CD14-positive monocyte (primary cell): ENCODE measurements around the gene HOXA2. TPM values are rescaled to one million over a fixed set of nuclear protein-coding genes. Genes with fewer than 3 reads are reported as not detected.

Source experiments
- DNase-seq, 3 donors: peaks; one replicate each; pipeline ENCODE4 v3.0.0-alpha.2; 2011 to 2022
- H2AFZ ChIP-seq: 2 replicates; pipeline ENCODE4 v1.6.0; 2012; ENCODE audit warnings: mild to moderate bottlenecking, low read depth, low read length, inconsistent platforms; ENCODE audit not compliant: insufficient read depth, poor library complexity, severe bottlenecking
- H3K27ac ChIP-seq, 2 donors: 1 replicate in 1 of 2; 2 replicates in 1 of 2; pipeline ENCODE4 v1.5.1; 2012 to 2013; ENCODE audit warnings: low read length in 2 of 2, control low read depth in 1 of 2, inconsistent platforms in 1 of 2, low read depth in 1 of 2, mild to moderate bottlenecking in 1 of 2
- H3K27me3 ChIP-seq, 2 donors: one replicate each; pipeline versions ENCODE4 v1.6.0 to v1.6.1; 2011 to 2013; ENCODE audit warnings: low read length in 2 of 2; ENCODE audit not compliant: control insufficient read depth in 2 of 2, insufficient read depth in 2 of 2
- H3K36me3 ChIP-seq, 2 donors: replicated peaks in 1 of 2; 1 replicate in 1 of 2; 2 replicates in 1 of 2; pipeline versions ENCODE4 v1.5.1 to v1.6.1; 2012 to 2013; ENCODE audit warnings: low read length in 2 of 2, control low read depth in 1 of 2, inconsistent platforms in 1 of 2, mild to moderate bottlenecking in 1 of 2; ENCODE audit not compliant: insufficient read depth in 2 of 2, control insufficient read depth in 1 of 2
- H3K4me1 ChIP-seq, 2 donors: 1 replicate in 1 of 2; 2 replicates in 1 of 2; pipeline versions ENCODE4 v1.5.1 to v1.6.1; 2012 to 2013; ENCODE audit warnings: low read length in 2 of 2, control low read depth in 1 of 2, inconsistent platforms in 1 of 2, mild to moderate bottlenecking in 1 of 2, moderate library complexity in 1 of 2; ENCODE audit not compliant: insufficient read depth in 2 of 2, control insufficient read depth in 1 of 2
- H3K4me2 ChIP-seq: replicated peaks from 2 replicates; pipeline ENCODE3; 2012; ENCODE audit warnings: low read length, moderate library complexity, mild to moderate bottlenecking; ENCODE audit not compliant: poor library complexity, severe bottlenecking; ENCODE audit errors: extremely low read depth
- H3K4me3 ChIP-seq, 3 experiments: fragments of 200-600 bp in 1 of 3; sonication (generic) in 1 of 3; replicated peaks in 1 of 3; 1 replicate in 2 of 3; 2 replicates in 1 of 3; pipeline ENCODE4 v1.5.1; 2011 to 2013; ENCODE audit warnings: low read length in 3 of 3, mild to moderate bottlenecking in 3 of 3, control low read depth in 2 of 3, low read depth in 2 of 3, inconsistent platforms in 1 of 3, moderate library complexity in 1 of 3
- H3K79me2 ChIP-seq: 2 replicates; pipeline ENCODE4 v1.6.0; 2012; ENCODE audit warnings: mild to moderate bottlenecking, control low read depth, inconsistent platforms, low read length, moderate library complexity; ENCODE audit not compliant: insufficient read depth
- H3K9ac ChIP-seq: 2 replicates; pipeline ENCODE4 v1.6.0; 2017; ENCODE audit warnings: low read length, mild to moderate bottlenecking; ENCODE audit not compliant: insufficient read depth, poor library complexity, severe bottlenecking
- H3K9me3 ChIP-seq, 2 donors: replicated peaks in 1 of 2; 1 replicate in 1 of 2; 2 replicates in 1 of 2; pipeline versions ENCODE4 v1.5.1 to v1.6.1; 2012 to 2013; ENCODE audit warnings: low read length in 2 of 2, control low read depth in 1 of 2; ENCODE audit not compliant: control insufficient read depth in 1 of 2, insufficient read depth in 1 of 2
- H4K20me1 ChIP-seq: 2 replicates; pipeline ENCODE4 v1.6.0; 2012; ENCODE audit warnings: mild to moderate bottlenecking, low read length, control low read depth, moderate library complexity; ENCODE audit not compliant: insufficient read depth
- H3K27ac Mint-ChIP-seq, 7 donors: one replicate each; pipeline ENCODE4 v1.8.0; 2020; ENCODE audit warnings: mild to moderate bottlenecking in 7 of 7, mixed read lengths in 7 of 7, moderate library complexity in 6 of 7, inconsistent platforms in 2 of 7
- H3K27me3 Mint-ChIP-seq, 3 donors: one replicate each; pipeline ENCODE4 v1.8.0; 2021 to 2022; ENCODE audit warnings: low read depth in 3 of 3, mild to moderate bottlenecking in 3 of 3, mixed read lengths in 3 of 3, moderate library complexity in 3 of 3, inconsistent platforms in 1 of 3
- H3K36me3 Mint-ChIP-seq, 2 donors: one replicate each; pipeline ENCODE4 v1.8.0; 2020; ENCODE audit warnings: mixed read lengths in 2 of 2, inconsistent platforms in 1 of 2, mild to moderate bottlenecking in 1 of 2
- H3K4me1 Mint-ChIP-seq: one replicate; pipeline ENCODE4 v1.8.0; 2020; ENCODE audit warnings: mild to moderate bottlenecking, mixed read lengths
- H3K4me3 Mint-ChIP-seq, 2 donors: one replicate each; pipeline ENCODE4 v1.8.0; 2020; ENCODE audit warnings: mild to moderate bottlenecking in 2 of 2, mixed read lengths in 2 of 2, moderate library complexity in 1 of 2
- H3K9me3 Mint-ChIP-seq, 7 donors: one replicate each; pipeline ENCODE4 v1.8.0; 2020 to 2022; ENCODE audit warnings: mixed read lengths in 7 of 7, mild to moderate bottlenecking in 6 of 7, moderate library complexity in 6 of 7, inconsistent platforms in 2 of 7
- WGBS: methylation state at CpG from one replicate; pipeline ENCODE4 v1.1.5; 2013; ENCODE audit warnings: missing lambda C conversion rate; ENCODE audit not compliant: insufficient coverage; 5-methylcytosine and 5-hydroxymethylcytosine counted together
- intact Hi-C, 2 donors: fragments of 100-400 bp; cut with micrococcal nuclease; formaldehyde crosslinking; loops; one replicate each; pipeline versions ENCODE4 v1.15.0 to v1.15.1; 2023
- polyA plus RNA-seq, 3 donors: library from polyadenylated mRNA; depleted of rRNA in 1 of 3; unstranded in 2 of 3; stranded (reverse) in 1 of 3; fragments of 300-500 nt in 2 of 3; fragments of >200 nt in 1 of 3; fragmentation: Illumina TruSeq in 2 of 3; gene quantifications; 1 replicate in 2 of 3; 2 replicates in 1 of 3; pipeline ENCODE4 v1.2.3, GENCODE V29; 2012 to 2021
- TF ChIP-seq, protein P1 (sequence below): fragments of 200-600 bp; IDR thresholded peaks from one replicate; pipeline ENCODE4 v1.8.0; 2022; ENCODE audit warnings: antibody characterized with exemption, mild to moderate bottlenecking

Gene HOXA2
- polyA plus RNA-seq, 3 donors: not detected

GRCh38 chr7:27124902-27125689 lies 22.6 kb upstream of the HOXA2 start:
- Histone ChIP-seq H3K27me3 (no peaks in the 10 kb centered on the region), H3K36me3 (no peaks in the 10 kb centered on the region), H3K9ac (no peak overlapping the region), H3K4me1 (no peaks in the 10 kb centered on the region), H3K27ac (no peak overlapping the region), H3K79me2 (no peaks in the 10 kb centered on the region), H2AFZ (no peak overlapping the region), H3K4me2 (no peak overlapping the region), H4K20me1 (no peaks in the 10 kb centered on the region), H3K4me3 (no peak overlapping the region), H3K9me3 (no peaks in the 10 kb centered on the region)
- Mint-ChIP-seq H3K4me3 (no peak overlapping the region), H3K27me3 (peaks cover 3 to 10% (median 4%) of the 10 kb centered on the region in 3 donors), H3K9me3 (peaks cover 0 to 4% (median 0%) of the 10 kb centered on the region in 7 donors), H3K4me1 (peaks cover 6% of the 10 kb centered on the region), H3K36me3 (peaks cover 0 to 2% of the 10 kb centered on the region in 2 donors), H3K27ac (no peak overlapping the region)
- DNase-seq: no peak
- TF ChIP-seq, protein P1, sequence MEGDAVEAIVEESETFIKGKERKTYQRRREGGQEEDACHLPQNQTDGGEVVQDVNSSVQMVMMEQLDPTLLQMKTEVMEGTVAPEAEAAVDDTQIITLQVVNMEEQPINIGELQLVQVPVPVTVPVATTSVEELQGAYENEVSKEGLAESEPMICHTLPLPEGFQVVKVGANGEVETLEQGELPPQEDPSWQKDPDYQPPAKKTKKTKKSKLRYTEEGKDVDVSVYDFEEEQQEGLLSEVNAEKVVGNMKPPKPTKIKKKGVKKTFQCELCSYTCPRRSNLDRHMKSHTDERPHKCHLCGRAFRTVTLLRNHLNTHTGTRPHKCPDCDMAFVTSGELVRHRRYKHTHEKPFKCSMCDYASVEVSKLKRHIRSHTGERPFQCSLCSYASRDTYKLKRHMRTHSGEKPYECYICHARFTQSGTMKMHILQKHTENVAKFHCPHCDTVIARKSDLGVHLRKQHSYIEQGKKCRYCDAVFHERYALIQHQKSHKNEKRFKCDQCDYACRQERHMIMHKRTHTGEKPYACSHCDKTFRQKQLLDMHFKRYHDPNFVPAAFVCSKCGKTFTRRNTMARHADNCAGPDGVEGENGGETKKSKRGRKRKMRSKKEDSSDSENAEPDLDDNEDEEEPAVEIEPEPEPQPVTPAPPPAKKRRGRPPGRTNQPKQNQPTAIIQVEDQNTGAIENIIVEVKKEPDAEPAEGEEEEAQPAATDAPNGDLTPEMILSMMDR: no peak
- intact Hi-C loops: no loop called here
- WGBS: 96% methylated on average over 5 of the region's 8 CpGs

DNA sequence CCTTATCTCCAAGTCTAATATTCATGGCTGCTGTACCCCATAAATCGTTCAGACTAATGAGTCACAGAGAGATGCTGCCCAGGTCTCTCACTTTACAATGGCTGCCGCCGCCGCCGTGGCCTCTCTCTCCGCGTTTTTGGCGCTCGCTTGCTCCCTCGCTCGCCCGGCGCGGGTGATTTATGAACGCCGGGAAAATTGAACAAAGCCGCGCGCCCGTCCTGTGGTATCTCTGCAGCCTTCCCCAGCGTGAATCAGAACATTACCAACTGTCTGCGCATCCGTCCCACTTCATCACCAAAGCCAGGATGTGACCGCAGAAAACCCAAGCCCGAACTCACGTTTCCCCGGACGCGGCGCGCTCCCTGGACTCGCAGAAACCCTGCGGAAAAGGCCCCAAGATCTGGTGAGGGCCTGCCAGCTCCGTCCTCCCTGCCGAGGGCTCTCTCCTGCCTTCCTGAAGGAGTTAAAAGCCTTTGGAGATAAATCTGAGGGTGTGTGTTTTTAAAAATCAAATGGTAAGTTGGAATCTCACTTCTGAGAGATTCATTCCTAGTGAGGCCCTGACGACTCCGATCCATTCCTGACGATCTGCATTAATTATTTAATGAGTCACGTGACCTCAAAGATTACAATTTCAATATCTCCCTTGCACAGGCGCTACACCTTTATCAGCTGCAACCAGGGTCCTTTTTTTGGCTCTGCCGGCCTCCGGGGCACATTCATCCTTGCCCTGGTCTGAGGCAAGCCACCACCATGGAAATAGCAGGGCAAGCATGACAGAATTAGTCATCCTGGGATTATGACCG lies 21.8 kb upstream of the HOXA2 start:
- Histone ChIP-seq H2AFZ (no peak overlapping the region), H3K36me3 (no peaks in the 10 kb centered on the region), H3K79me2 (no peaks in the 10 kb centered on the region), H3K4me3 (no peak overlapping the region), H4K20me1 (no peaks in the 10 kb centered on the region), H3K27ac (no peak overlapping the region), H3K4me1 (no peaks in the 10 kb centered on the region), H3K4me2 (no peak overlapping the region), H3K27me3 (no peaks in the 10 kb centered on the region), H3K9ac (no peak overlapping the region), H3K9me3 (no peaks in the 10 kb centered on the region)
- Mint-ChIP-seq H3K27me3 (peaks cover 4 to 7% (median 4%) of the 10 kb centered on the region in 3 donors), H3K27ac (no peak overlapping the region), H3K9me3 (peaks cover 0 to 3% (median 0%) of the 10 kb centered on the region in 7 donors), H3K36me3 (peaks cover 0 to 2% of the 10 kb centered on the region in 2 donors), H3K4me3 (no peak overlapping the region), H3K4me1 (peaks cover 6% of the 10 kb centered on the region)
- TF ChIP-seq, protein P1: no peak
- intact Hi-C loops: no loop called here
- no peak for DNase-seq
- 97% methylated on average over 38 of the region's 43 CpGs for WGBS
